SIG-M5 treated with dmso at 0.1 percent for 504 hours (cell line): ENCODE data around the gene PCSK4.
"Not testable (repeated sequence)": the region's sequence is repeated elsewhere in the genome, so short reads cannot be mapped to it uniquely, and the experiment has no call there.

Experiments
- DNase-seq: peaks from one replicate; lab custom pipeline; 2025; ENCODE audit not compliant: unreplicated experiment; lab: John Stamatoyannopoulos, UW

PCSK4 gene

DNA sequence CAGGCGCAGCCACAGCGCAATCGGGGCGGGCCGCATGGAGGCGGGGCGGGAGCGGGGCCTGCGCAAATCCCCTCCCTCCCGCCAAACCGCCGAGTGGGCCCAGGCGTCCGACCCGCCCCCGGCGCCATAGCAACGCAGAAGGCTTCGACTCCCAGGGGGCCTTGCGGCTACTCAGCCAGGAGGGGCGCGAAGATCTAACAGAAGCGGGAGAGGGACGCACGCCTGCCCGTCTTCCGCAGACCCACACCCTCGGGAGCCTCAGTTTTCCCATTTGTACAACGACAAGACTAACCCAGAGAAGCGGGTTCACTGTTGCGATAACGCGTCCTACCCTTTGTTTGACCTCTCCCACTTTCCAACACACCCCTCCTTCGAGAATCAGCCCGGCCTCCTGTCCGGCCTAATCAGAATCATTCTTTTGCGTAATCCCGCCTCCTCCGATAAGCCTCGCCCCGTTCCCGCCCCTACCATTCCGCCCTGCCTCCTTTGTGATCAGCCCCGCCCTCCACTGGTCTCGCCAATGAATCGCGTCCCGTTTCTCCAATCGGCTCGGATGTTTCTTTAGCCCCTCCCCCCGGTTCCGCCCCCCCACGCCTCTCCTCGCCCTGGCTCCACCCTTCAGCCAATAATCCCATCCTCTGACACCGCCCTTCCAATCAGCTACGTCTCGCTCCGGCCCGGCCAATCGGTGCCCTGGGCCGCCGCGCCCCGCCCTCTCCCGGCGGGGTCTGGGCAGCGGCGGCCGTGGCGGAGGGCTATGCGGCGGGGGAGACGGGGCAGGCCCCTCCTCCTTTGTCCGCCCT lies at the start of gene PCSK4:
TSS of gene PCSK4 (minus strand) at position 40 of the 803 bp plus-strand sequence. CDS start at position 36, 4 bp downstream.
- peak; percentile 99 for DNase-seq

DNA sequence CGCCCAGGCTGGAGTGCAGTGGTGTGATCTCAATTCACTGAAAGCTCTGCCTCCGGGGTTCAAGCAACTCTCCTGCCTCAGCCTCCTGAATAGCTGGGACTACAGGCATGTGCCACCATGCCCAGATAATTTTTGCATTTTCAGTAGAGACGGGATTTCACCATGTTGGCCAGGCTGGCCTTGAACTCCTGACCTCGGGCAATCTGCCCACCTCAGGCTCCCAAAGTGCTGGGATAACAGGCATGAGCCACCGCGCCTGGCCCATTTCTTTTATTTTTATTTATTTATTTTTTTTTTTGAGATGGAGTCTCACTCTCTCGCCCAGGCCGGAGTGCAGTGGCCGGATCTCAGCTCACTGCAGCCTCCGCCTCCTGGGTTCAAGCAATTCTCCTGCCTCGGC lies 49.6 kb upstream of the PCSK4 start:
- not testable (repeated sequence) for DNase-seq

DNA sequence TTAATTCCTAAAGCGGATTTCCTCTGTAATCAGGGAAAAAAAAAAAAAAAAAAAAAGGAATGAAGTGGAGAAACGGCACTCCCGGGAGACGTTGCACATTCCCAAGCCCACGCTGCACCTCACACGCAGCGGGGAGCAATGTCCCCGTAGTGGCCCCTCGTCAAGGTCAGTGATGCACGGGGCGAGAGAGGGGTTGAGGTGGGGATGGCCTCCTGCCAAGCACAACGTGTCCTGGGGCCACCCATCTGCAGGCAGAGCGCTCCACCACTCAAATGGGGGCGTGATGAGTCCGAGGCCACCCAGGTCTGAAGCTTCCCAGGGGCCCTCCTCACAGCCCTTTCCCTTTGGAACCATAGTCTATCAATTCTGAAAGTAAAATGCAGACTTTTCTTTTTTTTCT lies 48.8 kb upstream of the PCSK4 start:
- DNase-seq = no peak

DNA sequence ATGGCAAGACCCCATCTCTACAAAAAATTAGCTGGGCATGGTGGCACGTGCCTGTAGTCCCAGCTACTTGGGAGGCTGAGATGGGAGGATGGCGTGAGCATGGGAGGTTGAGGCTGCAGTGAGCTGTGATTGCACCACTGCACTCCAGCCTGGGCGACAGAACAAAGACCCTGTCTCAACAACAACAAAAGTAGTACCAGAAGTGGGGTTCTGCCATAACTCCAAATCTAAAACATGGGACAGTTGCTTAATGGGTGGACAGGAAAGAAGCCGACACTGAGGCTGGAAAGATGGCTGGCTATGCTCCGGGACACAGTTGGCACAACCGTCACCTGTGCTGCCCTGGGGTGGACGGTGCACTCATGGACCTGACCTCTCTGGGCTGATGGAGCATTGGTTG lies 45.5 kb upstream of the PCSK4 start:
- DNase-seq = not testable (repeated sequence)

DNA sequence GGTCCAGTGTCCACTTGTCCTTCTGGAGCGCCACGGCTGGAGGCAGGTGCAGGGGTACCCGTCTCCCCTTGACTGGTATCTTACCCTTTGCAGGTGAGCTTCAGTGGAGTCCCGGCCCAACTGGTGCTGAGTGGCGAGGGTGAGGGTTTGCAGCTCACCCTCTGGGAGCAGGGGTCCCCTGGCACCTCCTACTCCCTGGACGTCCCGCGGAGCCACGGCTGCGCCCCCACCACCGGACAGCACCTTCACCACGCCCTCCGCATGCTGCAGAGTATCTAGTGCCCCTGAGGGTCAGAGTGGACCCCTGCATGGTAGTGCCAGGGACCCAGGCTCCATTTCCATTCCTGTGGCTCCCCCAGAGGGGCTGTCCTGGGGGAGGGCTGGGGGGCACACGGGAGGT lies 44.8 kb upstream of the PCSK4 start:
- DNase-seq = no peak

DNA sequence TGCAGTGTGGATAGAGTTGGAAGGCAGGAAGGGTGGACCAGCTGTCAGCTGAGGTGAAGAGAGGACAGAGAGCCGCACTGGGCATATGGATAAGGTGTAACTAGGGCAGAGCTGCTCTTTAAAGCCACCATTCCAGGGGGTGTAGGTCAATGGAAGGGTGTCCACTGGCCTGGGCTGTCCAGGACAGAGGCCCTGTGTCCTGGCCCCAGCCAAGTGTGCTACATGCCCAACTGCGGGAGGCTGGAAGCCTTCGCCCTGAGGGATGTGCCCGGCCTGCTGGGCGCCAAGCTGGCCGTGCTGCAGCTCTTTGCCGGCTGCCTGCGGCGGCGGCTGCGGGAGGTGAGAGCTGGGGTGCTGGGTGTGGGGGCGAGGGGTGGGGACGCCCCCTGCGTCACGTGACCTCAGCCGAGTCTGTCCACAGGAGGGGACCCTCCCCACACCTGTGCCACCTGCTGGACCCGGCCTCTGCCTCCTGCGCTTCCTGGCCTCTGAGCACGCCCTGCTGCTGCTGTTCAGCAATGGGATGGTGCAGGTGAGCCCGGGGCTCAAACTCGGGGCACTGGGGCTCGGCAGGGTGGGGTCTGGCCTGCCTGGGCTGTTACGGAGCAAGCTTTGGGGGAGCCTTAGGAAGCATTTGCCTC lies 43.5 kb upstream of the PCSK4 start:
- no peak for DNase-seq

DNA sequence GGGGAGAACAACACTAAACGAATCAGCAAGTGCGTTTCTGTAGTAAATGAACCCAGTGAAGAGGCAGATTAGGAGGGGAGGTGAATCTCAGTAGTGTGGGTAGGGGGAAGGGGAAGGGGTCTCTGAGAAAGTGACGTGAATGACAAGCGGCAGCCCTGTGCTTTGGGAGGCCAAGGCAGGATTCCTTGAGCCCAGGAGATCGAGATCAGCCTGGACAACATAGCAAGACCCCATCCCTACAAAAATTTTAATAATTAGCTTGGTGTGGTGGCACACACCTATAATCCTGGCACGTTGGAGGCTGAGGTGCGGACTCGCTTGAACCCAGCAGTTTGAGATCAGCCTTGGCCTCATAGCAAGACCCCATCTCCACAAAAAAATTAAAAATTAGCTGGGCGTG lies 41.9 kb upstream of the PCSK4 start:
- DNase-seq = no peak

DNA sequence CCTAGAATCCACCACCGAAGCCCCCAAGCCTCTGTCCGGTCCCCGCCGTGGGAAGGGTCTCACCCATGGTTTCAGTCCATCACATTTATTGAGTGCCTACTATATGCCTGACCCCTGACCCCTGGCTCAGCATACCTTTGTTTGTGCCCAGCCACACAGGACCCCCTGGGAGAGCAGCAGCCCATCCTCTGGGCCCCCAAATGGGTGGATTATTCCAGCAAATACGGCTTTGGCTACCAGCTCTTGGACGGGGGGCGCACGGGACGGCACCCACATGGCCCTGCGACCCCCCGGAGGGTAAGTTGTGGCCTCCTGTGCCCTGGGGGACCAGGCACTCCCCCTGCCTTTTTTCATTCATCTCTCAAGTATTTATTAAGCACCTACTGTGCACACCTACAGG lies 41.4 kb upstream of the PCSK4 start:
- DNase-seq = no peak

DNA sequence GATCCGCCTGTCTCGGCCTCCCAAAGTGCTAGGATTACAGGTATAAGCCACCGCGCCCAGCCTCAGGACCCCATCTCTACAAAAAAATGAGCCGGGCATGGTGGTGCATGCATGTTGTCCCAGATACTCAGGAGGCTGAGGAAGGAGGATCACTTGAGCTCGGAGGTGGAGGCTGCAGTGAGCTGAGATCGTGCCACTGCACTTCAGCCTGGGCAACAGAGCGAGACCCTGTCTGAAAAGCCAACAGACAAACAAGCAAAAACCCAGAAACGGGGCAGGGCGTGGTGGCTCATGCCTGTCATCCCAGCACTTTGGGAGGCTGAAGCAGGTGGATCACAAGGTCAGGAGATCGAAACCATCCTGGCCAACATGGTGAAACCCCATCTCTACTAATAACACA lies 40.7 kb upstream of the PCSK4 start:
- DNase-seq = not testable (repeated sequence)

DNA sequence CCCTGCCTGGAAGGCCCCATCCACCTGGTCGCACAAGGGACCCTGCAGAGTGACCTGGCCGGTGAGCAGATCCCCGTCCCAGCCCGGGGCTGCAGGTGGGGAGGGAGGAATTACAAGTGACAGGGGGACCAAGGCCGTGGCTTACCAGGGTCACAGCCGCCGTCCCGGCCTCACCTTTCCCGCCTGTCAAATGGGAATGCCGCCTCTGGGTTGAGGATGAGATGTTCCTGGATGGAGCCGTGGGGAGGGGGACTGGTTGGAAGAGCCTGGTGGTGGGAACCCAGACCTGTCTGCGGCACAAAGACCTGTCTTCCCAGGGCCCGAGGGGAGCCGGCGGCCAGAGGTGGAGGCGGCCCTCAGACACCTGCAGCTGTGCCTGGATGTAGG lies 39.3 kb upstream of the PCSK4 start:
- DNase-seq = no peak

DNA sequence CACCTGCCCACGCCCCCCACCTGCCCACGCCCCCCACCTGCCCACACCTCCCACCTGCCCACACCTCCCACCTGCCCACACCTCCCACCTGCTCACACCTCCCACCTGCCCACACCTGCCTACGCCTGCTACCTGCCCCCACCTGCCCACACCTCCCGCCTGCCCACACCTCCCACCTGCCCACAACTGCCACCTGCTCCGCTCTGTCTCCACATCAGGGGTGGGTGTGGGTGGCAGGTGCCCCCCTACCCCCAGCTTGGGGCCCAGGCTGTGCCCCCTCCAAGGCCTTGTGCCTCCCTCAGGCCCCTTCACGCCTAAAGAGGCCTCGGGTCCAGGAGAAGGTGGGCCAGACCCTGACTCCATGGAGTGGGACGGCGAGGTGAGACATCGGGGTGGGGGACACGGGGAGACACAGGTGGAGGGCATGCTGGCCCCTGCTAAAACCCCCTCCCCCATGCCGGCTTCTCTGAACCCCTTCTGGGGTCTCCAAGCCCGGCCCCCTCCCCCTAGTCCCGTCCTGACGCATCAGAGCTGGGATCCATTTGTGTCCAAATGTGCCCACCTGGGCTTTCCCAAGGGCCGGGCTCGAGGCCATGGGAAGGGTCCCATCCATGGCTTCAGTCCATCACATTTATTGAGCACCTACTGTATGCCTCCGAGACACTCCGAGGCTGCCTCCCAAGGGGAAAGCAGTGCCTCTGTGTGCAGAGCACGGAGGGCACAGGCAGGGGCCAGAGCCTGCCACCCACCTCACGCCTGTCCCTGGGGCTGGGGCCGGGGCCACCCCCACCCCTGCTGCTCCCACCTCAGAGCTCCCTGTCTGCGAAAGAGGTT lies 38.7 kb upstream of the PCSK4 start:
- no peak for DNase-seq

DNA sequence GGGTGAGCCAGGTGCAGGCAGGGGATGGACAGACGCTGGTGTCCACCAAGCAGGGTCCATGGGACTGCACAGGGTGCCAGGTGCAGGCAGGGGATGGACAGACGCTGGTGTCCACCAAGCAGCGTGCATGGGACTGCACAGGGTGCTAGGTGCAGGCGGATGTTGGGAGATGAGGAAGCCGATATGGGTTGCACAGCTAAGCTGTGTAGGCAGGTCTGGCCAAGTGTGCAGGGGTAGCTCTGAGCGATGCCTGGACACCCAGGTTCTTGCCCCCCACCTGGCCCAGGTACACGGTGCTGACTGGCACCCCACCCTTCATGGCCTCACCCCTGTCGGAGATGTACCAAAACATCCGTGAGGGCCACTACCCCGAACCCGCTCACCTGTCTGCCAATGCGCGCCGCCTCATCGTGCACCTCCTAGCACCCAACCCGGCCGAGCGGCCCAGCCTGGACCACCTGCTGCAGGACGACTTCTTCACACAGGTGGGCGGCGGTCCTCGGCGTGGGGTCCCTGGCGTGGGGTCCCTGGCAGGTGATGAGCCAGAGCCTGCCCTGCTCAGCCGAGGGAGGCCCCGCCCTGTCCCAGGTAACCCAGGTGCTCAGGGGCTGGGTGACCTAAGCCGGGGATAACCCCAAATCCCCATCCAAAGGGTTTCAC lies 37.6 kb upstream of the PCSK4 start:
- DNase-seq = no peak

DNA sequence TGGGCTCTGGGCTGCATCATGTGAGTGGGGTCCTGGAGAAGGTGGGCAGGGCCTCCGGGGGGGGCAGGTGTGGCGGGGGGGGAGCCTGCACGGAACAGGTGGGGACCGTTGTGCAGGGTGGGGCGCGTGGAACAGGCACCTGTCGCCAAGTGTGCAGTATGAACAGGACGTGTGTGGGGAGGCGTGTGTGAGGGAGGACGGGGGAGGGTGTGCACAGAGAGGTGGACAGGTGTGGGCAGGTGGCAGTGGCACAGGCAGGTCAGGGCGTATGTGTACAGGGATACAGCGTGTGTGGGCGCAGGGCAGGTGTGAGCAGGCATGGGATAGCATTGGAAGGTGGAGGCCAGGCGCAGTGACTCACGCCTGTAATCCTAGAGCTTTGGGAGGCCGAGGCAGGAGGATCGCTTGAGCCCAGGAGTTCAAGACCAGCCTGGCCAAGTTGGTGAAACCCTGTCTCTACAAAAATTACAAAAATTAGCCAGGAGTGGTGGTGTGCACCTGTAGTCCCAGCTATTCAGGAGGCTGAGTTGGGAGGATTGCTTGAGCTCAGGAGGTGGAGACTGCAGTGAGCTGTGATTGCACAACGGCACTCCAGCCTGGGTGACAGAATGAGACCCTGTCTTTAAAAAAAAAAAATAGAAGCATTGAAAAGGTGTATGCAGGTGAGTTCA lies 37.0 kb upstream of the PCSK4 start:
- no peak for DNase-seq

DNA sequence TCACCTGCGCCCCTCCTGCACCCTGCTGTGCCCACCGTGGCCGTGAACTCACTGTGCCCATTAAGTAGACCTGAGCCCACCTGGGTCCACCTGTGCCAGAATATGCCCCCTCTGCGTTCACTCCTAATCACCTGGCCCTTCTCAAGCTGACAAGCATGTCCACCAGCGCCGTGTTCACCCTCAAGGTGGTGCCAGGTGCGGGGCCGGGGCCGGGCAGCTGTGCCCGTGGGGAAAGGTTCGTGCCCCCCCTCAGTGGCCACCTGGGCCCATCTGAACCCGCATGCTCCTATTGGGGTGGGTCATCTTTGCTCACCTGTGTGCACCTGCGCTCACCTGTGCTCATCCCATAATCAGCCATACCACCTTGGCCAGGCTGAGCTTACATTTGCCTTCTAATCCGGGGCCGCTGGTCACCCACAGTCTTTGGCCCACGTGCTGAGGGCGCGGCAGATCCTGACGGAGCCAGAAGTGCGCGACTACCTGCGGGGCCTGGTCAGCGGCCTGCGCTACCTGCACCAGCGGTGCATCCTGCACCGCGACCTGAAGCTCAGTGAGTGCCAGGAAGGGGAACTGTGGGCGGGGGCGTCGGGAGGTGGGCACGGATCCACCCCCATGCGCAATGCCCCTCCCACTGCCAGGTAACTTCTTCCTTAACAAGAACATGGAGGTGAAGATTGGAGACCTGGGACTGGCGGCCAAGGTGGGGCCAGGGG lies 36.1 kb upstream of the PCSK4 start:
- DNase-seq = no peak

DNA sequence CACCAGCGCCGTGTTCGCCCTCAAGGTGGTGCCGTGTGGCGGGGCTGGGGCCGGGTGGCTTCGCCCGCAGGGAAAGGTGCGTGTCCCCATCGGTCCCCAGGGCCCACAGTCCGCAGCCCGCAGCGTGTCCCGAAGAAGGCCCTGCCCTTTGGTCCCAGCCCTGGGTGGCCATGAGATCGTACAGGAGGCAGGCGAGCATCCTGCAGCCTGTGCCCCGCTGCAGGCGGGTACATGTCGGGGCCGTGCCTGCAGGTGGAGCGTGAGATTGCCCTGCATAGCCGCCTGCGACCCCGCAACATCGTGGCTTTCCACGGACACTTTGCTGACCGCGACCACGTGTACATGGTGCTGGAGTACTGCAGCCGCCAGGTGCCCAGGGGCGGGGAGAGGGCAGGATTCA lies 35.2 kb upstream of the PCSK4 start:
- DNase-seq = no peak

DNA sequence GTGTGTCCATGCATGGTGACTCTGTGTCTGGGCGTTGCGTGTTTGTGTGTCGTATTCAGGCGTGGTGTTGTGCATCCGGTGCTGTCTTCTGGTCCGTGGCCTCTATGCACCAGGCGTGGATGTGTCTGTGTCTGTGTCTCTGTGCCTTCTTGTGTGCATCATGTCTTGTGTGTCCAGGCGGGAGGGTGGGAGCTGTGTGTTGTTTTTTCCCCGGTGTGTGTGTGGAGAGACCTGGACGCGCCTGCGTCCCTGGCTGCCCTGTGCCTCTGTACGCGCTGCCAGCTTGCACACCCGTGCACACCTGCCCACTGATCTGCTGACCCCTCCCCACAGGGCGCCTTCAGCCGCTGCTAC lies 34.8 kb upstream of the PCSK4 start:
- no peak for DNase-seq

DNA sequence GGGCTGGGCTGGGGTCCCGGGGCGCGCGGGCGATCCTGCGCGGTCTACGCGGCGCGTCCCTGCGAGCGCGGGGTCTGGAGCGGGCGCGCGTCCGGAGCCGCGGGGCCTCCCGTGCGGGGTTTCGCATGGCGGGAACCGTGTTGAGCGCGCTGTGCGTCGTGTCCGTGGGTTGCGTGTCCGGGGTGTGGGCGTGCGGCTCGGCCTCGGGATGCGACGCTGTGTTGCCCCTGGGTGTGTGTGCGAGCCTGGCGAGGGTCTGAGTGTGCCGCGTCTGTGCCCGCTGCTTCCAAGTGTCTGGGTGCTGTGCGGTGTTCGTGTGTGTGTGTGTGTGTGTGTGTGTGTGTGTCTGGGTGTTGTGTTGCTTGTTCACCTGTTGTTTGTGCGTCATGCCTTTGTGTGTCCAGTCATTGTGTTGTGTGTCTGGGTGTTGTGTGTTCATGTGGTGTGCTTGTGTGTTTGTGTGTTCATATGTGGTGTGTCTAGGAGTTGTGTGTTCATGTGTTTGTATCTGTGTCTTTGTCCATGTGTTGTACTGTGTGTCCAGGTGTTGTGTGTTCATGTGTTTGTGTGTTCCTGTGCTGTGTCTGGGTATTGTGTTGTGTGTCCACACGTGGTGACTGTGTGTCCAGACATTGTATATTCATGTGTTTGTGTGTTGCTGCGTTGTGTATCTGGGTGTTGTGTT lies 34.3 kb upstream of the PCSK4 start:
- DNase-seq = no peak

DNA sequence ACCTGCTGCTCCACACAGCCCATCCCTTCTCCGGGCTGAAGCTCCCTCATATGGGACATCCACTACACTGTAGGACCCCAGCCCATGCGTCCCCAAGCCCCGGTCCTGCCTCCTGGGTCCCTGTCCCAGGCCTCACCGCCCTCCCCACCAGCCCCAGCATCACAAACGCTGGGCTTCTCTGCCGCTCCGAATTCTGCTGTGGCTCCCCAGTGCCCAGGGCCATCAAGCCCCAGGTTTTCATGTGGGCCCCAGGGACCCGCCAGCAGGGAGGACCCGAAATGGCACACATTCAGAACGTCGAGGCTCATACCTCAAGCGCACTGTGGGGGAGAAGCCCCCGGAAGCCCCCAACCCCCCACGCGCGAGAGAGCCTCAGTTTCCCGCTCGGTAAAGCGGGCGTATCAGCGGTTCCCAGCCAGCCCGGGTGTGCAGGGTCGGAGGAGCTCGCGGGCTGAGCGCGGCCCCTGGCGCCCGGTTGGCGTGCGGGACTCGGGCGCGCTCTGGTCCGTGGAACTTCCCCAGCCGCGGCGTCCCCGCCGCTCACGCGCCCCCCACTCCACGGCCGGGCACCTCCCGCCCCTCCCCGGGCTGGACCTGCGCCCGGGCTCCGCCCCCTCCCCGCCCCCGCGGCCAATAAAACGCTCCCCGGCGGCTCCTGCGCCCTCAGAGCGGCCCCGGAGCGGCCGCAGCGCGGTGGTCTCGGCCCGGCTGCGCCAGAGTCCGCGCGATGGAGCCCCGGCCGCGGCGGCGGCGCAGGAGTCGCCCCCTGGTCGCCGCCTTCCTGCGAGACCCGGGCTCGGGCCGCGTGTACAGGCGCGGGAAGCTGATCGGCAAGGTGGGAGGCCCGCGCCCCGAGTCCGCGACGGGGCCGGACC lies 33.5 kb upstream of the PCSK4 start, which contains the start of gene PLK5:
TSS of gene PLK5 (plus strand) at position 666 of the 875 bp plus-strand sequence. CDS start 2,920 bp downstream, outside the sequence.
- DNase-seq = no peak

DNA sequence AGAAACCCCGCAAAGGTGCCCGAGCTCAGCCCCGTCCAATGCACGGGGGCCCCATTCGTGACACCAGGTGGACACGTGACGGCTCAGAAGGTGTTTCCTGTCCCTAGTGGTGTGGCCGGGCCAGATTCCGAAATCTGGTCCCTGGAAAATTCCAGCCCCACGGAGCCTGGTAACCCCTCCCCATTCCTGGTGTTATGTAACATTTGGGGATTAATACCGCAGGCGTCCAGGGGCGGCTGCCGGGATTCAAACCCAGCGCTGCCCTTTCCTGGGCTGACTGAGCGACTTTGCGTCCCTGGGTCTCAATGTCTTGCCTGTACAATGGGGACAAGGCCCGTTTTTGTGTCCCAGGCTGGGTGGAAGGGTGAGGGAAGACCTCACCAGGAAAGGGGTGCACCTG lies 32.7 kb upstream of the PCSK4 start:
- no peak for DNase-seq
